Endothelial cell of umbilical vein (primary cell): Measurements from ENCODE around the gene ANKRD16. TPM values are rescaled to one million over a fixed set of nuclear protein-coding genes. Genes with fewer than 3 reads are reported as not detected.

ENCODE experiments used
- BruUV-seq: library from RNA; stranded (reverse); fragments of 400-500 nt; replicated peaks from 2 replicates; lab custom pipeline; 2021; lab: Mats Ljungman, UMichigan
- CTCF ChIA-PET: fragments of 300-600, 350-600 bp; sonication (Branson Sonifier 250); formaldehyde crosslinking; loops from one replicate; lab custom pipeline; 2021; ENCODE audit warnings: antibody characterized with exemption, inconsistent platforms; lab: Charles Lee
- POLR2A ChIA-PET: fragments of 300-600, 350-600 bp; sonication (Branson Sonifier 250); formaldehyde crosslinking; loops from one replicate; lab custom pipeline; 2021; ENCODE audit warnings: antibody characterized with exemption, inconsistent platforms; lab: Charles Lee
- DNase-seq: peaks from one replicate; pipeline ENCODE4 v3.0.0-alpha.2; 2011; ENCODE audit warnings: low read depth, low spot score
- FAIRE-seq: peaks from 2 replicates; lab custom pipeline; 2011; peaks lifted over from hg19 to GRCh38; lab: Jason Lieb, UNC
- H2AFZ ChIP-seq: 2 replicates; pipeline ENCODE4 v1.6.0; 2012; ENCODE audit warnings: low read depth, low read length, control low read depth, inconsistent platforms
- H3K27ac ChIP-seq: 2 replicates; pipeline ENCODE4 v1.5.1; 2011; ENCODE audit warnings: low read depth, mild to moderate bottlenecking, control low read depth, low read length, moderate library complexity; ENCODE audit not compliant: insufficient read depth
- H3K27me3 ChIP-seq, 2 experiments: 2 replicates each; pipeline versions ENCODE4 v1.6.0 to v1.6.1; 2011; ENCODE audit warnings: low read length in 2 of 2, mixed read lengths in 1 of 2; ENCODE audit not compliant: control insufficient read depth in 2 of 2, insufficient read depth in 2 of 2
- H3K36me3 ChIP-seq, 2 experiments: 2 replicates in 1 of 2; 3 replicates in 1 of 2; pipeline ENCODE4 v1.5.1; 2011; ENCODE audit warnings: low read length in 2 of 2, mild to moderate bottlenecking in 1 of 2, moderate library complexity in 1 of 2; ENCODE audit not compliant: control insufficient read depth in 2 of 2, insufficient read depth in 2 of 2; ENCODE audit errors: extremely low read depth in 1 of 2
- H3K4me1 ChIP-seq: 3 replicates; pipeline ENCODE4 v1.5.1; 2011; ENCODE audit warnings: mild to moderate bottlenecking, low read length; ENCODE audit not compliant: control insufficient read depth, insufficient read depth; ENCODE audit errors: extremely low read depth
- H3K4me2 ChIP-seq: 2 replicates; pipeline ENCODE4 v1.6.1; 2011; ENCODE audit warnings: low read length, control low read depth, mixed read lengths; ENCODE audit not compliant: insufficient read depth
- H3K4me3 ChIP-seq, 3 experiments: fragments of 200-600 bp in 1 of 3; sonication (generic), shearing (Covaris generic) in 1 of 3; replicated peaks in 1 of 3; 2 replicates each; pipeline ENCODE4 v1.5.1; 2011 to 2016; ENCODE audit warnings: control low read depth in 3 of 3, low read length in 3 of 3, mild to moderate bottlenecking in 2 of 3, inconsistent platforms in 1 of 3, low read depth in 1 of 3, moderate library complexity in 1 of 3; ENCODE audit not compliant: insufficient read depth in 1 of 3
- H3K79me2 ChIP-seq: 2 replicates; pipeline ENCODE4 v1.6.0; 2012; ENCODE audit warnings: low read length, inconsistent platforms; ENCODE audit not compliant: control insufficient read depth, insufficient read depth
- H3K9ac ChIP-seq: replicated peaks from 2 replicates; pipeline ENCODE3; 2011; ENCODE audit warnings: low read length, control low read depth; ENCODE audit not compliant: insufficient read depth; ENCODE audit errors: extremely low read depth
- H3K9me1 ChIP-seq: replicated peaks from 3 replicates; pipeline ENCODE4 v1.6.0; 2011; ENCODE audit warnings: mild to moderate bottlenecking, low read length; ENCODE audit not compliant: control insufficient read depth, insufficient read depth; ENCODE audit errors: extremely low read depth
- H3K9me3 ChIP-seq: replicated peaks from 2 replicates; pipeline ENCODE4 v1.5.1; 2012; ENCODE audit warnings: low read length, inconsistent platforms; ENCODE audit not compliant: control insufficient read depth, insufficient read depth
- H4K20me1 ChIP-seq: replicated peaks from 2 replicates; pipeline ENCODE3; 2011; ENCODE audit warnings: mild to moderate bottlenecking, low read length; ENCODE audit not compliant: control insufficient read depth, insufficient read depth; ENCODE audit errors: extremely low read depth
- EZH2 ChIP-seq: IDR thresholded peaks from 2 replicates; pipeline ENCODE4 v1.6.1; 2012; ENCODE audit warnings: borderline replicate concordance, low read depth, mild to moderate bottlenecking, moderate library complexity, low read length, inconsistent platforms; ENCODE audit not compliant: severe bottlenecking
- FOS ChIP-seq: IDR thresholded peaks from 2 replicates; pipeline ENCODE4 v1.6.1; 2011; ENCODE audit warnings: mild to moderate bottlenecking, low read length, moderate library complexity, borderline replicate concordance; ENCODE audit not compliant: insufficient read depth
- GATA2 ChIP-seq: IDR thresholded peaks from 2 replicates; pipeline ENCODE4 v1.7.0; 2011; ENCODE audit warnings: low read depth, mild to moderate bottlenecking, moderate library complexity, mixed read lengths, low read length; ENCODE audit not compliant: insufficient read length, insufficient read depth
- JUN ChIP-seq: IDR thresholded peaks from 2 replicates; pipeline ENCODE4 v1.6.1; 2011; ENCODE audit warnings: borderline replicate concordance, low read depth; ENCODE audit not compliant: insufficient read length, insufficient read depth
- MYC ChIP-seq: IDR thresholded peaks from one replicate; pipeline ENCODE4 v1.6.1; 2011; ENCODE audit warnings: mild to moderate bottlenecking, low read depth, low read length
- POLR2A ChIP-seq: IDR thresholded peaks from 2 replicates; pipeline ENCODE4 v1.6.1; 2012; ENCODE audit warnings: low read depth, mild to moderate bottlenecking, control low read depth, low read length
- POLR2AphosphoS5 ChIP-seq: IDR thresholded peaks from 2 replicates; pipeline ENCODE4 v1.6.1; 2012; ENCODE audit warnings: low read depth, mild to moderate bottlenecking, control low read depth, low read length, moderate library complexity; ENCODE audit not compliant: insufficient read depth
- dilution Hi-C: fragments of 300-500 bp; cut with MboI; formaldehyde crosslinking; loops from one replicate; pipeline ENCODE4 v1.15.0; 2019; ENCODE audit warnings: low sequenced_read_pairs; ENCODE audit not compliant: extremely low pct_ligation_motif_present
- intact Hi-C: fragments of 100-400 bp; cut with micrococcal nuclease; formaldehyde crosslinking; loops from one replicate; pipeline ENCODE4 v1.10.0; 2022
- polyA plus RNA-seq, 4 experiments: library from polyadenylated mRNA; depleted of rRNA in 3 of 4; stranded (reverse) in 3 of 4; unstranded in 1 of 4; fragments of >200 nt; gene quantifications; 2 replicates each; pipeline versions ENCODE4 v1.2.1 to v1.2.3, GENCODE V29; 2011 to 2012; ENCODE audit warnings: missing spikeins in 1 of 4
- total RNA-seq: library from RNA; stranded (reverse); gene quantifications from 2 replicates; pipeline ENCODE4 v1.2.3, GENCODE V29; 2021
- TF ChIP-seq, protein P1 (sequence below): IDR thresholded peaks from 2 replicates; pipeline ENCODE4 v1.6.1; 2011; ENCODE audit not compliant: insufficient read depth, insufficient read length
- TF ChIP-seq, protein P2 (sequence below), 2 donors: IDR thresholded peaks; 1 replicate in 1 of 2; 2 replicates in 1 of 2; pipeline ENCODE4 v1.5.1; 2011; ENCODE audit warnings: low read length in 2 of 2, mild to moderate bottlenecking in 2 of 2, moderate library complexity in 2 of 2, control low read depth in 1 of 2, inconsistent platforms in 1 of 2, low read depth in 1 of 2; ENCODE audit not compliant: insufficient read depth in 1 of 2; ENCODE audit errors: extremely low read depth in 1 of 2

Gene ANKRD16
- total and polyA plus RNA-seq, 2 donors (not counting 3 experiments of a cell fraction or from before 2014, with no cell fraction given): 6.9 to 8.0 TPM

DNA sequence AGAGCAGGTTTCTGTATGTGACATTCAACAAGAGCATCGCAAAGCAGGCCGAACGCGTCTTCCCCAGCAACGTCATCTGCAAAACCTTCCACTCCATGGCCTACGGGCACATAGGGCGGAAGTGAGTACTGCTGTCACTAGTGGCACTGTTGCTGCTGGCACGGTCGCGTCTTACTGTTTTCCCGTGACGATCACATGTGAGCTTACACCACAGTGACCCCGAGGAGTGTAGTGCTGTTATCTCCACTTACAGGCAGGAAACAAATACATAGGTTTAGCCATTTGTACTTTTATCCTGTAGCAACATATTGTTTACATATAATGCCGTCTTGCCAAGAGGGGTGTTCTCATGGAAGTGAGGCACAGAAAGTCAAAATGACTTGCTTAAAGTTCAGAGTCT lies 25.8 kb upstream of the ANKRD16 start:
- no peak overlapping the region for H3K4me3 ChIP-seq
- no peak overlapping the region for H2AFZ ChIP-seq
- H3K4me2 ChIP-seq: no peak overlapping the region
- no peak overlapping the region for H3K9ac ChIP-seq
- intact Hi-C loops: no loop called here
- FAIRE-seq: peak; percentile 74
- CTCF ChIA-PET: no interaction called here
- POLR2A ChIA-PET: no interaction called here
- H3K9me3 ChIP-seq: no peaks in the 10 kb centered on the region
- H3K36me3 ChIP-seq: peaks cover 32 to 63% of the 10 kb centered on the region in 2 experiments
- no TSS peak for BruUV-seq
- H3K27me3 ChIP-seq: no peaks in the 10 kb centered on the region
- no peaks in the 10 kb centered on the region for H4K20me1 ChIP-seq
- peak; percentile 89 for DNase-seq
- TF ChIP-seq JUN (peak; percentile 2), GATA2 (no peak), EZH2 (no peak)
- TF ChIP-seq, protein P1, sequence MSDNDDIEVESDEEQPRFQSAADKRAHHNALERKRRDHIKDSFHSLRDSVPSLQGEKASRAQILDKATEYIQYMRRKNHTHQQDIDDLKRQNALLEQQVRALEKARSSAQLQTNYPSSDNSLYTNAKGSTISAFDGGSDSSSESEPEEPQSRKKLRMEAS: no peak
- TF ChIP-seq, protein P2, sequence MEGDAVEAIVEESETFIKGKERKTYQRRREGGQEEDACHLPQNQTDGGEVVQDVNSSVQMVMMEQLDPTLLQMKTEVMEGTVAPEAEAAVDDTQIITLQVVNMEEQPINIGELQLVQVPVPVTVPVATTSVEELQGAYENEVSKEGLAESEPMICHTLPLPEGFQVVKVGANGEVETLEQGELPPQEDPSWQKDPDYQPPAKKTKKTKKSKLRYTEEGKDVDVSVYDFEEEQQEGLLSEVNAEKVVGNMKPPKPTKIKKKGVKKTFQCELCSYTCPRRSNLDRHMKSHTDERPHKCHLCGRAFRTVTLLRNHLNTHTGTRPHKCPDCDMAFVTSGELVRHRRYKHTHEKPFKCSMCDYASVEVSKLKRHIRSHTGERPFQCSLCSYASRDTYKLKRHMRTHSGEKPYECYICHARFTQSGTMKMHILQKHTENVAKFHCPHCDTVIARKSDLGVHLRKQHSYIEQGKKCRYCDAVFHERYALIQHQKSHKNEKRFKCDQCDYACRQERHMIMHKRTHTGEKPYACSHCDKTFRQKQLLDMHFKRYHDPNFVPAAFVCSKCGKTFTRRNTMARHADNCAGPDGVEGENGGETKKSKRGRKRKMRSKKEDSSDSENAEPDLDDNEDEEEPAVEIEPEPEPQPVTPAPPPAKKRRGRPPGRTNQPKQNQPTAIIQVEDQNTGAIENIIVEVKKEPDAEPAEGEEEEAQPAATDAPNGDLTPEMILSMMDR (IDR thresholded peaks at IDR 0.05; ENCODE audit: extremely low read depth in 1 of 2, insufficient read depth in 1 of 2, low read depth in 1 of 2, low read length in 2 of 2): no peak
- peak overlapping the region; percentile 62 for H3K27ac ChIP-seq
- no peaks in the 10 kb centered on the region for H3K9me1 ChIP-seq
- H3K4me1 ChIP-seq: peaks cover 3% of the 10 kb centered on the region
- dilution Hi-C loops: no loop called here
- no peaks in the 10 kb centered on the region for H3K79me2 ChIP-seq

DNA sequence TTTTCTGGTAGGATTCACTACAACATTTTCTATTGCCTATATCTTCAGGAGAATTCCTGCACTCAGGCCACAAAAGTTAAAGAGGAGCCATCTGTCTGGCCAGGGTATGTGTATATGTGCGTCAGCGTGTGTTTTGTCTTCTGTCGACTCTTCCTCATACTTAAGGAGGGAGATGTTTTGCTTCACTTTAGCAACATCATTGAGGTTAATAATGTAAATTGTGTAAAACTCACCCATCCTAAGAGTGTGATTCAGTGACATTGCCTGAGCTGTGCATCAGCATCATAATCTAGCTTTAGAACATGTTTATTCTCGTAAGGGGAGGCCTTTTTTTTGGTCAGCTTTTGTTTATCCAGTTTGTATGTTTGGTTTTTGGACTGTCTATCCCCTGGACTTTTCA lies 24.0 kb upstream of the ANKRD16 start:
- H3K36me3 ChIP-seq: peaks cover 33 to 67% of the 10 kb centered on the region in 2 experiments
- H3K9me3 ChIP-seq: no peaks in the 10 kb centered on the region
- intact Hi-C loops: no loop called here
- FAIRE-seq: no peak
- ChIA-PET CTCF (no interaction called here), POLR2A (no interaction called here)
- no peak overlapping the region for H3K4me3 ChIP-seq
- BruUV-seq: no TSS peak
- dilution Hi-C loops: no loop called here
- no peak for DNase-seq
- H3K9ac ChIP-seq: no peak overlapping the region
- H4K20me1 ChIP-seq: no peaks in the 10 kb centered on the region
- H3K4me2 ChIP-seq: no peak overlapping the region
- peaks cover 3% of the 10 kb centered on the region for H3K4me1 ChIP-seq
- H3K27ac ChIP-seq: no peak overlapping the region
- no peaks in the 10 kb centered on the region for H3K9me1 ChIP-seq
- no peaks in the 10 kb centered on the region for H3K79me2 ChIP-seq
- H2AFZ ChIP-seq: no peak overlapping the region
- no peak for TF ChIP-seq MYC
- no peak for TF ChIP-seq FOS
- no peak for TF ChIP-seq POLR2A
- TF ChIP-seq, protein P2 (IDR thresholded peaks at IDR 0.05; ENCODE audit: extremely low read depth in 1 of 2, insufficient read depth in 1 of 2, low read depth in 1 of 2, low read length in 2 of 2): no peak
- TF ChIP-seq, protein P1: no peak
- TF ChIP-seq POLR2AphosphoS5: no peak
- TF ChIP-seq GATA2: no peak
- no peak for TF ChIP-seq JUN
- TF ChIP-seq EZH2: no peak
- H3K27me3 ChIP-seq: no peaks in the 10 kb centered on the region
